GM12878 (cell line): Measurements from ENCODE around the gene NOS2. TPM values are rescaled to one million over a fixed set of nuclear protein-coding genes. Genes with fewer than 3 reads are reported as not detected.
"Not testable (repeated sequence)": the region's sequence is repeated elsewhere in the genome, so short reads cannot be mapped to it uniquely, and the experiment has no call there.

ENCODE experiments used
- ATAC-seq: fragments of 200-7000 bp; cut with Tn5 transposase; 3 replicates; pipeline ENCODE4 v1.9.1; 2020; ENCODE audit warnings: mild to moderate bottlenecking, moderate library complexity
- BruUV-seq: library from RNA; stranded (reverse); fragments of 400-500 nt; replicated peaks from 2 replicates; lab custom pipeline; 2021; lab: Mats Ljungman, UMichigan
- CTCF ChIA-PET: fragments of 300-600 bp; sonication (Branson Sonifier 250); formaldehyde crosslinking; extraction: SDS; loops from one replicate; lab custom pipeline; 2021; ENCODE audit warnings: inconsistent platforms; lab: Yijun Ruan, JAX
- POLR2A ChIA-PET: fragments of 350-600 bp; formaldehyde crosslinking; extraction: SDS; loops from one replicate; lab custom pipeline; 2021; ENCODE audit warnings: inconsistent platforms; lab: Charles Lee
- RAD21 ChIA-PET: fragments of 300-600 bp; sonication (Branson Sonifier 250); formaldehyde crosslinking; loops from one replicate; lab custom pipeline; 2023; ENCODE audit warnings: antibody characterized with exemption; ENCODE audit not compliant: unreplicated experiment; lab: Charles Lee
- SMC1A ChIA-PET: fragments of 300-600 bp; sonication (Branson Sonifier 250); formaldehyde crosslinking; loops from one replicate; lab custom pipeline; 2023; ENCODE audit not compliant: unreplicated experiment, uncharacterized antibody; lab: Charles Lee
- DNase-seq: peaks from one replicate; pipeline ENCODE4 v3.0.0-alpha.2; 2011; ENCODE audit warnings: low read depth, low spot score
- FAIRE-seq: peaks from 3 replicates; lab custom pipeline; 2011; peaks lifted over from hg19 to GRCh38; lab: Jason Lieb, UNC
- H2AFZ ChIP-seq: 2 replicates; pipeline ENCODE4 v1.6.0; 2011; ENCODE audit warnings: low read depth, low read length, control low read depth; ENCODE audit not compliant: control insufficient read depth
- H3K27ac ChIP-seq: 2 replicates; pipeline ENCODE4 v1.5.1; 2011; ENCODE audit warnings: control low read depth; ENCODE audit not compliant: control insufficient read depth, insufficient read depth
- H3K27me3 ChIP-seq, 2 experiments: replicated peaks in 1 of 2; 2 replicates each; pipeline versions ENCODE4 v1.6.0 to v1.6.1; 2011; ENCODE audit warnings: low read length in 1 of 2; ENCODE audit not compliant: control insufficient read depth in 2 of 2, insufficient read depth in 2 of 2
- H3K36me3 ChIP-seq, 2 experiments: 2 replicates each; pipeline ENCODE4 v1.5.1; 2011; ENCODE audit warnings: low read length in 1 of 2; ENCODE audit not compliant: control insufficient read depth in 2 of 2, insufficient read depth in 2 of 2
- H3K4me1 ChIP-seq: 2 replicates; pipeline ENCODE4 v1.6.1; 2011; ENCODE audit warnings: mild to moderate bottlenecking, low read length, moderate library complexity, mixed read lengths; ENCODE audit not compliant: control insufficient read depth, insufficient read depth
- H3K4me2 ChIP-seq: 2 replicates; pipeline ENCODE4 v1.6.0; 2011; ENCODE audit warnings: control low read depth; ENCODE audit not compliant: control insufficient read depth, insufficient read depth
- H3K4me3 ChIP-seq: fragments of 200-600 bp; sonication (generic); 2 replicates; pipeline ENCODE4 v1.5.1; 2016
- H3K79me2 ChIP-seq: 2 replicates; pipeline ENCODE4 v1.6.0; 2011; ENCODE audit warnings: low read length; ENCODE audit not compliant: control insufficient read depth, insufficient read depth
- H3K9ac ChIP-seq: 2 replicates; pipeline ENCODE4 v1.8.0; 2011; ENCODE audit warnings: low read length, control low read depth, mixed read lengths; ENCODE audit not compliant: control insufficient read depth, insufficient read depth
- H3K9me3 ChIP-seq: replicated peaks from 3 replicates; pipeline ENCODE4 v1.5.1; 2011; ENCODE audit warnings: mild to moderate bottlenecking, low read length; ENCODE audit not compliant: control insufficient read depth, insufficient read depth
- H4K20me1 ChIP-seq: 2 replicates; pipeline ENCODE4 v1.6.0; 2011; ENCODE audit not compliant: control insufficient read depth, insufficient read depth
- CBX3 ChIP-seq: fragments of 200-600 bp; sonication (generic); IDR thresholded peaks from 2 replicates; pipeline ENCODE4 v1.6.1; 2016; ENCODE audit warnings: low read depth, borderline replicate concordance
- CHD4 ChIP-seq: fragments of 200-600 bp; sonication (generic); IDR thresholded peaks from 2 replicates; pipeline ENCODE4 v1.6.1; 2016; ENCODE audit warnings: mild to moderate bottlenecking
- EGR1 ChIP-seq, 2 experiments: IDR thresholded peaks; 1 replicate in 1 of 2; 2 replicates in 1 of 2; pipeline ENCODE4 v1.6.1; 2011 to 2012; ENCODE audit warnings: low read depth in 2 of 2, low read length in 2 of 2, borderline replicate concordance in 1 of 2, mild to moderate bottlenecking in 1 of 2, moderate library complexity in 1 of 2
- IRF4 ChIP-seq: IDR thresholded peaks from 2 replicates; pipeline ENCODE4 v1.6.1; 2011; ENCODE audit warnings: low read depth, low read length
- KAT2A ChIP-seq: conservative IDR thresholded peaks from 2 replicates; pipeline ENCODE4 v1.6.1; 2011; ENCODE audit warnings: low read depth, low read length; ENCODE audit not compliant: control insufficient read depth
- MEF2A ChIP-seq: IDR thresholded peaks from 2 replicates; pipeline ENCODE4 v1.6.1; 2011; ENCODE audit warnings: low read depth, mild to moderate bottlenecking, low read length, moderate library complexity; ENCODE audit not compliant: insufficient read depth
- MTA3 ChIP-seq: IDR thresholded peaks from 2 replicates; pipeline ENCODE4 v1.6.1; 2012; ENCODE audit warnings: low read length, inconsistent platforms, borderline replicate concordance
- PKNOX1 ChIP-seq: fragments of 450-650 bp; IDR thresholded peaks from 2 replicates; pipeline ENCODE4 v1.6.1; 2016; ENCODE audit warnings: mild to moderate bottlenecking
- SUZ12 ChIP-seq: fragments of 200-600 bp; sonication (generic); IDR thresholded peaks from one replicate; pipeline ENCODE4 v1.6.1; 2018; ENCODE audit warnings: antibody characterized with exemption, mild to moderate bottlenecking; ENCODE audit not compliant: unreplicated experiment
- ZBED1 ChIP-seq: IDR thresholded peaks from 2 replicates; pipeline ENCODE4 v1.6.1; 2016; ENCODE audit warnings: borderline replicate concordance
- WGBS: methylation state at CpG from one replicate; pipeline ENCODE4 v1.1.6; 2016; ENCODE audit warnings: low lambda C conversion rate; ENCODE audit not compliant: insufficient replicate concordance, insufficient coverage; ENCODE audit errors: missing lambda C conversion rate; 5-methylcytosine and 5-hydroxymethylcytosine counted together
- in situ Hi-C: fragments of 300-500 bp; cut with MboI; formaldehyde crosslinking; loops from 9 replicates; pipeline ENCODE4 v1.14.3; 2018; ENCODE audit warnings: mixed read lengths
- intact Hi-C: fragments of 100-400 bp; cut with micrococcal nuclease; formaldehyde crosslinking; loops from one replicate; pipeline ENCODE4 v1.14.2; 2022; ENCODE audit not compliant: unreplicated experiment
- polyA plus RNA-seq, 11 experiments: library from polyadenylated mRNA; depleted of rRNA in 4 of 11; unstranded in 6 of 11; stranded (reverse) in 5 of 11; fragments of >200 nt; fragmentation: Nextera tagmentation in 4 of 11; fragmentation: Illumina TruSeq in 1 of 11; extraction: Ambion mirVana in 4 of 11; extraction: Trizol in 1 of 11; gene quantifications; 1 replicate in 1 of 11; 2 replicates in 10 of 11; pipeline versions ENCODE4 v1.2.1 to v1.2.3, GENCODE V29; 2011 to 2016; ENCODE audit warnings: inconsistent platforms in 2 of 11, missing spikeins in 2 of 11, low read depth in 1 of 11
- total RNA-seq, 4 experiments: library from RNA; depleted of rRNA in 3 of 4; stranded (reverse); fragments of >200 nt in 3 of 4; fragmentation: Illumina TruSeq in 1 of 4; extraction: Trizol in 1 of 4; gene quantifications; 2 replicates each; pipeline versions ENCODE4 v1.2.1 to v1.2.3, GENCODE V29; 2013 to 2021
- TF ChIP-seq, protein P1 (sequence below): fragments of 450-650 bp; IDR thresholded peaks from 2 replicates; pipeline ENCODE4 v1.6.1; 2017; ENCODE audit warnings: mild to moderate bottlenecking, moderate library complexity

Gene NOS2
- total and polyA plus RNA-seq, 10 of the 15 experiments (the other 5 are each of a cell fraction or from before 2014, with no cell fraction given): 0.01 to 0.05 (median 0.01) TPM; not detected in 7

DNA sequence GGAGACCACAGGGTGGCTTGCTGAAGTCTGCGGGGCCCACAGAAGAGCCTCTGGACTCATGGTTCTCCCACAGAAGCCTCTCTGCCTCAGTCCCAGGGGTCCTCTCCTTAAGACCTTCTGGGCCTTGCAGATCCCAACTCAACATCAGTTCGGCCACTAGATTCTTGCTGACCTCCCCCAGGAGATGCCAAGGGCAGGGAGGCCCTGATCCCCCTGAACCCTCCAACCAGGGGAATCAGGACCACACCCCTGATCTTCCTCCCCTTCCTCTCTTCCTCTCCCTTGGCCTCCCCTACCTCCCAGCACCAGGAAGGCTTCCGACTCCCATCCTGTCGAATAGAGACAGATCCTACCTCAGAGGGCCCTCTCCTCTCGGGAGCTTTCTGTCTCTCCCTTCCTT, 53.4 kb downstream of the NOS2 start:
- Histone ChIP-seq H3K27me3 (no peaks in the 10 kb centered on the region), H3K36me3 (no peaks in the 10 kb centered on the region), H3K9ac (no peak overlapping the region), H3K4me3 (no peak overlapping the region), H3K4me1 (peaks cover 5% of the 10 kb centered on the region), H3K27ac (no peak overlapping the region), H3K4me2 (no peak overlapping the region), H3K79me2 (no peaks in the 10 kb centered on the region), H4K20me1 (no peaks in the 10 kb centered on the region), H3K9me3 (no peaks in the 10 kb centered on the region), H2AFZ (no peak overlapping the region)
- TF ChIP-seq MEF2A (no peak), CHD4 (no peak), IRF4 (no peak), SUZ12 (no peak), PKNOX1 (no peak), KAT2A (no peak), EGR1 (IDR thresholded peaks at IDR 0.05; ENCODE audit: borderline replicate concordance in 1 of 2, low read depth in 2 of 2, low read length in 2 of 2) (no peak), CBX3 (no peak), MTA3 (no peak), ZBED1 (no peak)
- TF ChIP-seq, protein P1, sequence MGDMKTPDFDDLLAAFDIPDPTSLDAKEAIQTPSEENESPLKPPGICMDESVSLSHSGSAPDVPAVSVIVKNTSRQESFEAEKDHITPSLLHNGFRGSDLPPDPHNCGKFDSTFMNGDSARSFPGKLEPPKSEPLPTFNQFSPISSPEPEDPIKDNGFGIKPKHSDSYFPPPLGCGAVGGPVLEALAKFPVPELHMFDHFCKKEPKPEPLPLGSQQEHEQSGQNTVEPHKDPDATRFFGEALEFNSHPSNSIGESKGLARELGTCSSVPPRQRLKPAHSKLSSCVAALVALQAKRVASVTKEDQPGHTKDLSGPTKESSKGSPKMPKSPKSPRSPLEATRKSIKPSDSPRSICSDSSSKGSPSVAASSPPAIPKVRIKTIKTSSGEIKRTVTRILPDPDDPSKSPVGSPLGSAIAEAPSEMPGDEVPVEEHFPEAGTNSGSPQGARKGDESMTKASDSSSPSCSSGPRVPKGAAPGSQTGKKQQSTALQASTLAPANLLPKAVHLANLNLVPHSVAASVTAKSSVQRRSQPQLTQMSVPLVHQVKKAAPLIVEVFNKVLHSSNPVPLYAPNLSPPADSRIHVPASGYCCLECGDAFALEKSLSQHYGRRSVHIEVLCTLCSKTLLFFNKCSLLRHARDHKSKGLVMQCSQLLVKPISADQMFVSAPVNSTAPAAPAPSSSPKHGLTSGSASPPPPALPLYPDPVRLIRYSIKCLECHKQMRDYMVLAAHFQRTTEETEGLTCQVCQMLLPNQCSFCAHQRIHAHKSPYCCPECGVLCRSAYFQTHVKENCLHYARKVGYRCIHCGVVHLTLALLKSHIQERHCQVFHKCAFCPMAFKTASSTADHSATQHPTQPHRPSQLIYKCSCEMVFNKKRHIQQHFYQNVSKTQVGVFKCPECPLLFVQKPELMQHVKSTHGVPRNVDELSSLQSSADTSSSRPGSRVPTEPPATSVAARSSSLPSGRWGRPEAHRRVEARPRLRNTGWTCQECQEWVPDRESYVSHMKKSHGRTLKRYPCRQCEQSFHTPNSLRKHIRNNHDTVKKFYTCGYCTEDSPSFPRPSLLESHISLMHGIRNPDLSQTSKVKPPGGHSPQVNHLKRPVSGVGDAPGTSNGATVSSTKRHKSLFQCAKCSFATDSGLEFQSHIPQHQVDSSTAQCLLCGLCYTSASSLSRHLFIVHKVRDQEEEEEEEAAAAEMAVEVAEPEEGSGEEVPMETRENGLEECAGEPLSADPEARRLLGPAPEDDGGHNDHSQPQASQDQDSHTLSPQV: no peak
- BruUV-seq: no TSS peak
- in situ Hi-C loops: loop anchor here (10.0 kb wide), 1 partner anchor 82 kb away; no protein-coding TSS in a partner anchor
- ChIA-PET POLR2A (no interaction called here), CTCF (interaction anchor here (2.2 kb wide), 1 partner anchor 10 kb away, joined by 7 read pairs; no protein-coding TSS in a partner anchor), SMC1A (interaction anchor here (0.7 kb wide), 1 partner anchor 147 kb away, joined by 4 read pairs; no protein-coding TSS in a partner anchor), RAD21 (no interaction called here)
- no peak for ATAC-seq
- intact Hi-C loops: no loop called here
- DNase-seq: no peak
- WGBS: 60% methylated on average over 5 of the region's 5 CpGs
- no peak for FAIRE-seq

GRCh38 chr17:27746320-27746719, 54.0 kb downstream of the NOS2 start:
- H3K4me1 ChIP-seq, H3K79me2 ChIP-seq, CTCF ChIA-PET, H3K27ac ChIP-seq, POLR2A ChIA-PET, BruUV-seq, H3K4me3 ChIP-seq, H3K9me3 ChIP-seq, H2AFZ ChIP-seq, H3K27me3 ChIP-seq, H4K20me1 ChIP-seq, H3K36me3 ChIP-seq, RAD21 ChIA-PET, SMC1A ChIA-PET, intact Hi-C loops, H3K4me2 ChIP-seq, DNase-seq, H3K9ac ChIP-seq: not testable (repeated sequence)
- ATAC-seq: peak; percentile 65
- WGBS: 0% methylated on average over 1 of the region's 5 CpGs
- peak; percentile 94 for FAIRE-seq
- in situ Hi-C loops: loop anchor here (10.0 kb wide), 1 partner anchor 82 kb away; no protein-coding TSS in a partner anchor
